Esophagus squamous epithelium (tissue), 4 donors: ENCODE data around the gene SESN3.

Experiments used
- POLR2A ChIP-seq, 4 donors: fragments of 450-650 bp; IDR thresholded peaks; one replicate each; pipeline ENCODE4 v1.6.1; 2017; ENCODE audit warnings: antibody characterized with exemption in 4 of 4, mild to moderate bottlenecking in 4 of 4, moderate library complexity in 3 of 4
- TF ChIP-seq, protein P1 (sequence below), 6 experiments: fragments of 450-650 bp in 4 of 6; fragments of 200-600 bp in 2 of 6; sonication (generic) in 2 of 6; IDR thresholded peaks; one replicate each; pipeline ENCODE4 v1.5.1; 2016 to 2019; ENCODE audit warnings: antibody characterized with exemption in 6 of 6, mild to moderate bottlenecking in 4 of 6, moderate library complexity in 4 of 6

DNA sequence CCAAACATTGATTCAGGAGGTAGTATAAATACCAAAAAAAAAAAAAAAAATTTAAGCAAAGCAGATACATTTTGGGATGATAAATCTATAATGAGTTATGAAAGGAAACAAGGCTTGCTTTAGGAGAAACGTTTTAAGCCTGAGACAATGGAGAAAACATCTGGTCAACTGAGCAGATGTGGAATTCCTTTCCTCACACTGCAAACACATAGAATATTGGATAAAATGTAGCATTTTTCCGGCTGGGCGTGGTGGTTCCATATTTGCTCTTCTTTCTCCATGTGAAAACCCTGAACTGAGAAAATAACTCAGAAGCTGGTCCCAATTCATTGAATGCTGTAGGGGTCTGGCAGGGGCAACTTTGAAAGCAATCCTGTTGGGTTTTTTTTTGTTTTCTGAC, 107.4 kb downstream of the SESN3 start:
- TF ChIP-seq, protein P1, sequence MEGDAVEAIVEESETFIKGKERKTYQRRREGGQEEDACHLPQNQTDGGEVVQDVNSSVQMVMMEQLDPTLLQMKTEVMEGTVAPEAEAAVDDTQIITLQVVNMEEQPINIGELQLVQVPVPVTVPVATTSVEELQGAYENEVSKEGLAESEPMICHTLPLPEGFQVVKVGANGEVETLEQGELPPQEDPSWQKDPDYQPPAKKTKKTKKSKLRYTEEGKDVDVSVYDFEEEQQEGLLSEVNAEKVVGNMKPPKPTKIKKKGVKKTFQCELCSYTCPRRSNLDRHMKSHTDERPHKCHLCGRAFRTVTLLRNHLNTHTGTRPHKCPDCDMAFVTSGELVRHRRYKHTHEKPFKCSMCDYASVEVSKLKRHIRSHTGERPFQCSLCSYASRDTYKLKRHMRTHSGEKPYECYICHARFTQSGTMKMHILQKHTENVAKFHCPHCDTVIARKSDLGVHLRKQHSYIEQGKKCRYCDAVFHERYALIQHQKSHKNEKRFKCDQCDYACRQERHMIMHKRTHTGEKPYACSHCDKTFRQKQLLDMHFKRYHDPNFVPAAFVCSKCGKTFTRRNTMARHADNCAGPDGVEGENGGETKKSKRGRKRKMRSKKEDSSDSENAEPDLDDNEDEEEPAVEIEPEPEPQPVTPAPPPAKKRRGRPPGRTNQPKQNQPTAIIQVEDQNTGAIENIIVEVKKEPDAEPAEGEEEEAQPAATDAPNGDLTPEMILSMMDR (IDR thresholded peaks at IDR 0.05) = no peak
- no peak for TF ChIP-seq POLR2A (IDR thresholded peaks at IDR 0.05)
